Tibial nerve (tissue), 4 donors: ENCODE data around the gene PRODH2.

ENCODE experiments used
- CTCF ChIP-seq, 5 experiments: fragments of 200-600 bp in 3 of 5; fragments of 450-650 bp in 2 of 5; sonication (generic) in 3 of 5; IDR thresholded peaks; one replicate each; pipeline ENCODE4 v1.5.1; 2016 to 2019; ENCODE audit warnings: antibody characterized with exemption in 5 of 5, mild to moderate bottlenecking in 3 of 5, moderate library complexity in 2 of 5
- EP300 ChIP-seq, 2 donors: sonication (generic); formaldehyde crosslinking; IDR thresholded peaks; one replicate each; pipeline ENCODE4 v1.6.1; 2017; ENCODE audit warnings: antibody characterized with exemption in 2 of 2, mild to moderate bottlenecking in 1 of 2

GRCh38 chr19:35777961-35778360 is 34.7 kb downstream of the PRODH2 start:
- TF ChIP-seq CTCF (IDR thresholded peaks at IDR 0.05) (no peak), EP300 (IDR thresholded peaks at IDR 0.05) (no peak)
